KOPT-K1 (cell line): ENCODE results near the gene ERMN.
"Not testable (repeated sequence)": the region's sequence is repeated elsewhere in the genome, so short reads cannot be mapped to it uniquely, and the experiment has no call there.

Source experiments
- H3K27ac ChIP-seq: fragments of 200-600 bp; sonication (generic); 2 replicates; pipeline ENCODE4 v1.5.1; 2016; ENCODE audit warnings: antibody characterized with exemption, mild to moderate bottlenecking, low read depth, low read length; ENCODE audit not compliant: poor library complexity, severe bottlenecking
- H3K36me3 ChIP-seq: fragments of 200-600 bp; sonication (generic); 2 replicates; pipeline ENCODE4 v1.5.1; 2017; ENCODE audit warnings: antibody characterized with exemption, mild to moderate bottlenecking, low read length, moderate library complexity; ENCODE audit not compliant: insufficient read depth
- H3K9me3 ChIP-seq: fragments of 200-600 bp; sonication (generic); 2 replicates; pipeline ENCODE4 v1.5.1; 2017; ENCODE audit warnings: antibody characterized with exemption, low read length, mild to moderate bottlenecking; ENCODE audit not compliant: insufficient read depth, poor library complexity, severe bottlenecking

The ERMN gene, protein sequence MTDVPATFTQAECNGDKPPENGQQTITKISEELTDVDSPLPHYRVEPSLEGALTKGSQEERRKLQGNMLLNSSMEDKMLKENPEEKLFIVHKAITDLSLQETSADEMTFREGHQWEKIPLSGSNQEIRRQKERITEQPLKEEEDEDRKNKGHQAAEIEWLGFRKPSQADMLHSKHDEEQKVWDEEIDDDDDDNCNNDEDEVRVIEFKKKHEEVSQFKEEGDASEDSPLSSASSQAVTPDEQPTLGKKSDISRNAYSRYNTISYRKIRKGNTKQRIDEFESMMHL

DNA sequence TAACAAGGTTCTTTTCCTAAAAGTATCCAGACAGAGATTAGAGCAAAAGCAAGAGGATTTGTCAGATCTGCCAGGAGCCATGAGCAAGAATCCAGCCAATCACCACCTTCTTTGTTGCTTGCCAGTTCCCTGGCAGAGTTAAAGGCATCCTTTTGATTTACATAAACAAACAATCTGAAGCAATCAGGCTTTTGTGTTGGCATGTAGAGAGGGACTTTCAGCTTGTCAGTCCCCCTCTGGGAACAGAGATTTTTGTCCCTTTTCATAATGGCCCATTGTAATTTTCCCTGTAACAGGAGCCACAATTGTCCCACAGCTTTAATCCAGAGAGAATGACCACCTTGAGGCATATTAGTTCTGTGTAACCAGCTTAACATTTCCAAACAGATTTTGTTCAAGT is at the start of gene ERMN:
Gene ERMN (minus strand): TSS at position 39 of the 400 bp plus-strand sequence. CDS start 182 bp downstream, outside the sequence.
- no peak within 1 kb of the TSS for H3K27ac ChIP-seq
- no peaks in the 10 kb centered on the region for H3K36me3 ChIP-seq
- H3K9me3 ChIP-seq = no peaks in the 10 kb centered on the region

- no peaks in the 10 kb centered on the region for H3K36me3 ChIP-seq
- H3K9me3 ChIP-seq = peaks cover 10% of the 10 kb centered on the region
- H3K27ac ChIP-seq = no peak overlapping the region
Observed at GRCh38 chr2:157375384-157375783, 49.8 kb upstream of the ERMN start.

- not testable (repeated sequence) for H3K36me3 ChIP-seq, H3K27ac ChIP-seq, H3K9me3 ChIP-seq
Observed at GRCh38 chr2:157368508-157368907, 42.9 kb upstream of the ERMN start.

DNA sequence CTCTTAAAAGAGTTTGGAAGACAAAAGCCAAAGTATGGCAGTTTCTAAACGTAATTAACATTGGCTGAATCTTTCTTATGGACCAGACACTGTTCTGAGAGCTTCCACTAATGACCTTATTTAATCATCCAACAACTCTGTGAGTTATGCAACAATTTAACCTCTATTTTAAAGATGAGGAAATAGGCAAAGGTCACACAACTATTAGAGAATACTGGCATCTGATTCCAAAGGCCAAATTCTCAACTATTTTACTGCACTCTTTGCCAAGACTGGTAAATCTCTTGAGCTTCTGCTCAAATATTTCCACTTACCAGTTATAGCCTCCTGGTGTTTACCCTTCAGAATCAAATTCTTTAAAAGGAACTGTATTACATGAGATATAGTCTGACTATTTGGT is 42.1 kb upstream of the ERMN start:
- H3K9me3 ChIP-seq = no peaks in the 10 kb centered on the region
- no peaks in the 10 kb centered on the region for H3K36me3 ChIP-seq
- no peak overlapping the region for H3K27ac ChIP-seq

DNA sequence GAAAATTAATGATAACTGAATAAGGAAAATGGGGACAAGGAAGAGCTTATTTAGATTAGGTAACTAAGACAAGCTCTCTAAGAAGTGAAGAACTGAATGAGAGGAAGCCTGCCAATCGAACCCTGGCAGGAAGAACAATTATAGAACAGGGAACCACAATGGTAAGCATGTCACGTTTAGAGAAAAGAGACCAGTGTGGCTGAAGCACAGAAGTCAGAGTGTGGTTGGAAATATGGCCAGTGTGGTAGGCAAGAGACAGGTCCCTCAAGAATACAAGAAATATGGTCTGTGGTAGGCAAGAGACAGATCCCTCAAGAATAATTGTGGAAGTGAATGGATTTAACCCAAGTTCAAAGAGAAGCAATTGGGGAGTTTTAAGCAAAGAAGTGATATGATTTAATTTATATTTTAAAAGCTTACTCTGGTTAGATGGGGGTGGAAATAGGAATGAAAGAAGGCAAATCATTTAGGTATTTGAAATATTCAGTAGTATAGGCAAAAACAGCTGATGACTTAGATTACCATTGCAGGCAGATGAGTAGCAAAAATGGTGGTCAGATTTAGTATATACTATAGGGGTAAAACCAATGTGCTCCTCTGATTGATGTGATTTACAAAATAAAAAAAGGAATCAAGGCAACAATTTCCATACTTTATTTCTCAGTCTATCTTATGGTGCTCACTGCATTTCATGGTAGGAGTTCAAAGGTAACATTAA is 38.8 kb upstream of the ERMN start:
- Histone ChIP-seq H3K9me3 (peaks cover 8% of the 10 kb centered on the region), H3K36me3 (no peaks in the 10 kb centered on the region), H3K27ac (no peak overlapping the region)

DNA sequence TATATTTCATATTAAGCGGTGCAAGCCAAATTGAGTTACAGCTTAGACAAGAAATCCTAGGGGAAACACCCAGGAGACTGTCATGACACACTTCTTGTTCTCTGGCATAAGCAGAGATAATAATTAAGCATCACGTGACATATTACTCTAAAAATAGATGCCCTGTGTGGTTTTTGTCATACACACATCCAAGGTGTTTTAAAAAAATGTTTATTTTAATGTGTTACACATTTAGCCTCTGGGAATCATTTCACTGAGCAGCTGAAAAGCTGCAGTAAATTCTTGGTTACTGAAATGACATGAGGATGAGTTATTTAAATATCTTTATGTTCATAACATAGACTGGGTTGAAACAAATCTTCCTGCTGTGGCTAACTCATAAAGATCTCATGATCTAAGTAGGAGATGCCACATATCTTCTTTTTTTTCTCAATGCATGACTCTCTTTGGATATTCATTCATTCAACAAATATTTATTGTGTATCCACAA is 38.0 kb upstream of the ERMN start:
- Histone ChIP-seq H3K36me3 (no peaks in the 10 kb centered on the region), H3K9me3 (peaks cover 8% of the 10 kb centered on the region), H3K27ac (no peak overlapping the region)

- Histone ChIP-seq H3K36me3 (no peaks in the 10 kb centered on the region), H3K9me3 (peaks cover 8% of the 10 kb centered on the region), H3K27ac (no peak overlapping the region)
Observed at GRCh38 chr2:157362627-157363026, 37.0 kb upstream of the ERMN start.

- Histone ChIP-seq H3K9me3 (peaks cover 8% of the 10 kb centered on the region), H3K36me3 (no peaks in the 10 kb centered on the region), H3K27ac (no peak overlapping the region)
Observed at GRCh38 chr2:157361526-157361925, 35.9 kb upstream of the ERMN start.

DNA sequence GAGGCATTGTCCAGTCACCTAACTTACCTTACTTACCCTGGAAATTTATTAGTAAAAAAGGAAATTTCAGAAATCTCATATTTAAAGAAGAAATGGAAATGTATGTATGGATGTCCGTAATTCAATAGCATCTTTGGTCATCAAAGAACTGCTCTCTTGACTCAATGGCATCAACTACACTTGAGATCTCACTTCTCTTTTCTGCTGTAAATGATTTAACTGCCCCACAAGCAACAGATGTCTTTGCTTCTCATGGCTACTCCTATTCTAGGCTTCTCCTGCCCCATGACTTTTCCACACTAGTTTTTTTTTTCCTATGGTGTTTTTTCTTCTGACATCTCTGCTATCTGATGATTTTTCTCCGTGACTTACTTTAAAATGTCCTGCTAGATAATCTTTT is 34.0 kb upstream of the ERMN start:
- Histone ChIP-seq H3K9me3 (peaks cover 8% of the 10 kb centered on the region), H3K36me3 (no peaks in the 10 kb centered on the region), H3K27ac (no peak overlapping the region)

- Histone ChIP-seq H3K27ac (no peak overlapping the region), H3K36me3 (no peaks in the 10 kb centered on the region), H3K9me3 (no peaks in the 10 kb centered on the region)
Observed at GRCh38 chr2:157355618-157356017, 30.0 kb upstream of the ERMN start.

- no peaks in the 10 kb centered on the region for H3K9me3 ChIP-seq
- H3K27ac ChIP-seq = no peak overlapping the region
- H3K36me3 ChIP-seq = no peaks in the 10 kb centered on the region
Observed at GRCh38 chr2:157349949-157350515, 24.4 kb upstream of the ERMN start.

DNA sequence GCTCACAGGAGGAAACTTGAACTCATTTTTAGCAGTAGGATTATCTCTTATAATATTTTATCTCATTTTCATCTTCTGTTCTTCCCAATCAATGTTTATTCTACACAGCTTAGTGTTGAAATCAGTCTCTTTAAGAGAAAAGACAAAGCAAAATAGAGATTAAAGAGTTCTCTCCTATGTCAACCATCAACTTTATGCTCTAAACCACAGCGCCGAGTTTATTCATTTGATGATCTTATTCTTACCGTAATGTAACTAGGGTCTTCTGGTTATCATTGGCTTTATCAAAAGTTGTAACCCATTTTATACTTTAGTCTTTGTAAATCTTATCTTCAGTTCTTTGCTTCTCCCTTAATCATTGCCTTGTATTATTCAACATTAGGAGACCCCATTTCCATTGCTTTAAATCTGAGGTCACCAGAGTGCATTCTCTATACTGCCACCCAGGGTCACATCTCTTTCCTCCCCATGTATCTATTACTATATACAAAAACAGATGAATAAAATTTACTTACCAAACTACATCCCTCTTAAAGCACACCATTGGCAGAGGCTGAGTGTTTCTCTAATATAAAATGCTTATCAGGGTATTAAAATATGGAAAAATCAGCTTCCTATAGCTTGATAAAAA is 22.8 kb upstream of the ERMN start:
- no peaks in the 10 kb centered on the region for H3K36me3 ChIP-seq
- H3K27ac ChIP-seq = no peak overlapping the region
- no peaks in the 10 kb centered on the region for H3K9me3 ChIP-seq

GRCh38 chr2:157345647-157346389 is 20.2 kb upstream of the ERMN start:
- Histone ChIP-seq H3K9me3 (no peaks in the 10 kb centered on the region), H3K36me3 (no peaks in the 10 kb centered on the region), H3K27ac (no peak overlapping the region)

- not testable (repeated sequence) for H3K27ac ChIP-seq, H3K36me3 ChIP-seq, H3K9me3 ChIP-seq
Observed at GRCh38 chr2:157341381-157341780, 15.8 kb upstream of the ERMN start.
